ENCODE measurements around the gene BRMS1.

DNA sequence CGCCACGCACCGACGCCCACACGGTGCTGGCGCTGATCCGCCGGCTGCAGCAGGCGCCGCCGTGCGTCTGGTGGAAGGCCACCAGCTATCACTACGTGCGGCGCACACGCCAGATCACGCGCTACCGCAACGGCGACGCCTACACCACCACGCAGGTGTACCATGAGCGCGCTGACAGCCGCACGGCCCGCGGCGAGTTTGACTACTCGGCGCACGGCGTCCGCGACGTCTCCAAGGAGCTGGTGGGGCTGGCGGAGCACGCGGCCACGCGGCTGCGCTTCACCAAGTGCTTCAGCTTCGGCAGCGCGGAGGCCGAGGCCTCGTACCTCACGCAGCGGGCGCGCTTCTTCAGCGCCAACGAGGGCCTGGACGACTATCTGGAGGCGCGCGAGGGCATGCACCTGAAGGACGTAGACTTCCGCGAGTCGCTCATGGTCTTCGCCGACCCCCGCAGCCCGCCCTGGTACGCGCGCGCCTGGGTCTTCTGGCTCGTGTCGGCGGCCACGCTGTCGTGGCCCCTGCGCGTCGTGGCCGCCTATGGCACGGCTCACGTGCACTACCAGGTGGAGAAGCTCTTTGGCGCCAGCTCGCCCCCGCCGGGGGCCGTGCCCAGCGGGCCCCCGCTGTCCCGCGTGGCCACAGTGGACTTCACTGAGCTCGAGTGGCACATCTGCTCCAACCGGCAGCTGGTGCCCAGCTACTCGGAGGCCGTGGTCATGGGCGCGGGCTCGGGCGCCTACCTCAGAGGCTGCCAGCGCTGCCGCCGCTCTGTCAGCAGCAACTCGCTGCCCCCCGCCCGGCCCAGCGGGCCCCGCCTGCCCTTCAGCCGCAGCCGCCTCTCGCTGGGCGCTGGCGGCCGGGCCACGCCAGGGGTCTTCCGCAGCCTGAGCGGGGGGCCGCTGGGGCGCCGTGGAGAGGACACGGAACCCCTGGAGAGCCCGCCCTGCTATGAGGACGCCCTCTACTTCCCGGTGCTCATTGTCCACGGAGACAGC is 50.0 kb downstream of the BRMS1 start:
- TF ChIP-seq MYC (IDR thresholded peaks at IDR 0.05; ENCODE audit: low read depth, low read length), result no peak
- no peak for TF ChIP-seq POLR2A (IDR thresholded peaks at IDR 0.05; ENCODE audit: extremely low read depth, insufficient read length)
- TF ChIP-seq, protein P1, sequence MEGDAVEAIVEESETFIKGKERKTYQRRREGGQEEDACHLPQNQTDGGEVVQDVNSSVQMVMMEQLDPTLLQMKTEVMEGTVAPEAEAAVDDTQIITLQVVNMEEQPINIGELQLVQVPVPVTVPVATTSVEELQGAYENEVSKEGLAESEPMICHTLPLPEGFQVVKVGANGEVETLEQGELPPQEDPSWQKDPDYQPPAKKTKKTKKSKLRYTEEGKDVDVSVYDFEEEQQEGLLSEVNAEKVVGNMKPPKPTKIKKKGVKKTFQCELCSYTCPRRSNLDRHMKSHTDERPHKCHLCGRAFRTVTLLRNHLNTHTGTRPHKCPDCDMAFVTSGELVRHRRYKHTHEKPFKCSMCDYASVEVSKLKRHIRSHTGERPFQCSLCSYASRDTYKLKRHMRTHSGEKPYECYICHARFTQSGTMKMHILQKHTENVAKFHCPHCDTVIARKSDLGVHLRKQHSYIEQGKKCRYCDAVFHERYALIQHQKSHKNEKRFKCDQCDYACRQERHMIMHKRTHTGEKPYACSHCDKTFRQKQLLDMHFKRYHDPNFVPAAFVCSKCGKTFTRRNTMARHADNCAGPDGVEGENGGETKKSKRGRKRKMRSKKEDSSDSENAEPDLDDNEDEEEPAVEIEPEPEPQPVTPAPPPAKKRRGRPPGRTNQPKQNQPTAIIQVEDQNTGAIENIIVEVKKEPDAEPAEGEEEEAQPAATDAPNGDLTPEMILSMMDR (IDR thresholded peaks at IDR 0.05; ENCODE audit: low read depth, low read length), result no peak
